Activated CD4-positive, alpha-beta T cell treated with anti-CD3 and anti-CD28 coated beads, Interleukin-10, Interleukin-2, amounts not matched to agents 100 ng/mL and 50 ng/mL, durations not matched to agents 16 hours and 8 hours (primary cell): ENCODE results near the gene P2RY13.
A peak's percentile ranks its signal among the peaks of the same experiment; 100 is the strongest.

Experiments
- DNase-seq: peaks from one replicate; pipeline ENCODE4 v3.0.0-alpha.2; 2020

The P2RY13 gene

DNA sequence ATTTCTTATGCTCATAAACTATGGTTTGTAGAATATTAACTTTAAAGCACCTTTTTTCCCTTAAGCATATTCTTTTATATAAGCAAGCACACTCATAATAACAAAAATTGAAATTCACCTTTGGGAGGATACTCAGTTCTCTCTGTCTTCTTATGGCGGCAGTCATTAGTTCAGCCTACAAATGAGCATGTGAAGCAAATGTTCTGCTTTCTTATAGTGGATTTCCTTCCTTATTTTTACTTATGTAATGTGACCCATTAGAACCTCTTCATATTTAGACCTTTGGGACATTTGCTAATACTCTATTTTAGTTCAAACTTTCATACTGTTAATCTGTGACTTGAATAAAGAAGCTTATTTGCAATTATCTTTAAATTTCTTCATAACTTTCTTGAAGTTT, at the start of gene P2RY13:
TSS of gene P2RY13 (minus strand) at position 187 of the 400 bp plus-strand sequence. CDS start at position 166, 21 bp downstream.
- no peak for DNase-seq

DNA sequence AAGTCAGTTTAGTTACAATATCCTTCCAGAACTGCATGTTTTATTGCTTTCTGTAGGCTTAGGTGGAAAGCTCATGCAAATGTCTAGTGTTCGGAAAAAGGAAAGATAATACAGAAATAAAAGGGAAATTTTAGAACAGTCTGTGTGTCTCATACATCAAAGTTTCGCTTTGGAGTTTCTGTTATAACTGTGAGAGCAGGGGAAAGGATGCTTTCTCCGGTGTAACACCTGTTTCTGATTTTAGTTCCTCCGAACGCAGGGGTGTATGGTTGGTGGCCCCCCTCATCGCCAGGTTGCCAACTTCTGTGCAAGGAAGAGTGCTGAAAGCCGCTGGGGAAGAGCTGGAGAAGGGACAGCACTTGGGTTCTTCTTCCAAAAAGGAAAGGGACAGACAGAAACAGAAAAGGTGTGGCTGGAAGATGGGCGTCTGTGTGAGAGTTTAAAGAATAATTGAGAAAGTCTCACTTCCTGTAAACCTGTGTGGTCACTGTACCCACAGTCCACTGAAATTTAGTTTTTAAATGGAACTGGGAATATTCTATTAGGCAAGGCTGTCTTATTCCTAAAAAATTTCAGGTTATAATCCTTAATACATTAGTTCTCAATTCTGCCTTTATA, 48.5 kb upstream of the P2RY13 start:
- DNase-seq = no peak

- DNase-seq = no peak
Measured at GRCh38 chr3:151372063-151372820, 42.9 kb upstream of the P2RY13 start.

GRCh38 chr3:151371526-151371925, 42.2 kb upstream of the P2RY13 start:
- DNase-seq = no peak

DNA sequence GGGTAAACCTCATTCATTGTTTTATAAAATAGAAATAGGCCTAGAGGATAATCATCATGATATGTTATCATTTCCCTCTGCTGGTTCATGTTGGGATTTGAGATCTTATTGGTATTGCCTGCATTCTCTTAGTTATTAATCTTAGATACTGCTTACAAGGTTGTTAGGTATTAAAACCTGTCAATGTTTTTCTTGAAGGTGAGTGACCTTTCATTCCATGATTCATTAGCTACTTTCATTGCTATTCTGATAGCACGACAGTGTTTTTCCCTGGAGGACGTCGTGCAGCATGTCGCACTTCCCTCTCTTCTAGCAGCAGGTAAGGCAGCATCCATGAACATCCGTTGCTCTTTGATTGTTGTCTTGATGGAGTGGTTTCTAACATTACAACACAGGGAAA, 38.1 kb upstream of the P2RY13 start:
- no peak for DNase-seq

DNA sequence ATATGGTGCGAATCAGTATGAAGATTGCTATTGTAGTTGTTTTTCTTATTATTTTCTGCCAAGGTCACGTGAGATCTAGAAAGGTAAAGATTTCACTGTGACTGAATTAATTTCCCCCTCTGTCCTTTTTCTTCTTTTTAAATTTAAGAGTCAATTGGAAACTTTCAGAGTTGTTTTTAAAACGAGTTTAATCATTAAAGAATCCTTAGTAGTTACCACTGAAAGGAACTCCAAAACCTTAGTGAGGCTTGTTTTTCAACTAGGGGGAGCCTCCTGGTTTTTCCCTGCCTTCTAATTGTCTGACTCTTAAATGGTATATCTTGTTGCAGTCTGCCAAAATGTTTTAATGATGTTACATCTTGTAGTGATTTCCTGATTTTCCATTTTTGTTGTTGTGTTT, 37.6 kb upstream of the P2RY13 start:
- DNase-seq = no peak

DNA sequence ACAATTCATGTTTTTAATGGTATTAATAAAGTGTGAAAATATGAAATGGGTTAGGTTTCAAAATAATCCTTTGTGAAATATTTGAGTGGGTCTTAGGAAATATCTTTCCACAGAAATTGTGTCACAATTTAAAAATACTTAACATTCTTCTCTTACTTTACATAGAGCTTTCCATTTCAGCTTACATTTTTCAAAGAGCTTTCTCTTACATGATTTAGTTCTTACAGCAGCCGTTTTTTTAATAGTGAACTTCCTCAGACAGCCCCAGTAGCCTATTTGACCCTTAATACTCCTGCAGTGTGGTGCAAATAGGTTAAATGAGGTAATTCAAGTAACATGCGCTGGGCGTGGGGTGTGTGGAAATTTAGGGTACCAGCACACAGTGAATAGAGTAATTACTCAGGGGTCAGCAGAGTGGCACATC, 33.4 kb upstream of the P2RY13 start:
- DNase-seq = no peak

GRCh38 chr3:151357463-151357850, 28.1 kb upstream of the P2RY13 start:
- DNase-seq = no peak

DNA sequence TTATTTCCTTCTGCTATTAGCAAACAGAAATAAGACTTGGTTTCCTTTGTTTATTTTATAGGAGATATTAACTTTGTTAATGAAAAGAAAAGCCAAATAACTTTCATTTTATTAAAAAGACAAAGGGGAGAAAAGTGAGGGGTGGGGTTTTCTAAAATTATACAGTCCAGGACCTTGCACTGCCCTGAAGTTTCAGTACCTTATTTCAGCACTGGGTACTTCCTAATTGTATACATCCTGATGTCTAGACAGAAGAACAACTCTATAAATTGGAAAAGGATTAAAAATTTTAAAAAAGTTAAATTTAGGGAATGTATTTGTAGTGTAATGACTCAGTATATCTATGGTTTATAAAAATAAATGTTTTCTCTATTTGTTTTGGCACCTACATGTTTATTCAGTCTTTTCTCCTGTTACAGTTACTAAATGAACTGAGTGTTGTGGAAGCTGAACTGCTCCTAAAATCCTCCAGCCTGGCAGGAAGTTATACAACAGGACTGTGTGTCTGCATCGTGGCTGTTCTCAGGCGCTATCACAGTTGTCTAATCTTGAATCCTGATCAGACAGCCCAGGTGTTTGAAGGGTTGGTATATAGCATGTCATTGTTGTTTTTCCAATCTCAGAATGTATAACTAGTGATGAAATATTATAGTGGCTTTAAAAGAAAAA, 27.6 kb upstream of the P2RY13 start:
- DNase-seq = no peak

- DNase-seq = no peak
Measured at GRCh38 chr3:151351648-151352047, 22.3 kb upstream of the P2RY13 start.

GRCh38 chr3:151351219-151351618, 21.9 kb upstream of the P2RY13 start:
- DNase-seq = no peak

DNA sequence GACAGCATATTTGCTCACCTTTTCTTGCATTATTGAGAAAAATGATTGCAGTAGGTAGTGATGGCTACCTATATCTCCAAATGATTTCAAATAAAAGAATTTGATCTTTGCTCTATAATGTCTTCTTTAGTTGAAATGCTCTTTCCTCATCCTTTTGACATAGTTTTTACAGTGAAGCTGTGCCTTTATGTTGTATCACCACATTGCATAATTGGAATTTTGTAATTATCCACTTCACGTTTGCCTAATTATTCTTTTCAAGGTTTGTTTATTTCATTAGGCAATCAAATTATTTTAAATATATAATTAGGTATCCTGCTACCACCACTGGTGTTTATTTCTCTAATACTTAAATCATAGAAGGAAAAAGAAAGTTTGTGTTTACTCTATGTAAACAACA, 21.3 kb upstream of the P2RY13 start:
- no peak for DNase-seq

GRCh38 chr3:151347432-151347831, 18.1 kb upstream of the P2RY13 start:
- no peak for DNase-seq

DNA sequence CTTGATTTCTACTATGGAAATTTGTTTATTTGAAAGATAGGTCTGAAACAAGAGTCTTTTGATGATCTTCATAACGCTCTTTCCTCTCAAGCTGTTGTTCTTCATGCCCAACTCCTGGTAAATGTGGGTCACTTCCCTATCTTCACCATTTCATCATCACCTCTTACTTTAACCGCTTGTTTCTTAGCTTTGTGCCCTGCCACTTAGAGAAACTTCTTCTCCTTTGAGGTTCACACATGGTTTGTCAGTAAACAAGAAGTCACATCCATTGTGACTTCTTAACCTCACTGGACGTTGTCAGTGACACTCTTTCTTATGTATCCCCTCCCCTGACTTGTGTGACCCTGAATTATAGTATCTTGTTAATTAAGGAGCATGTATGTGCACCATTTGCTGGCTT, 16.9 kb upstream of the P2RY13 start:
- DNase-seq = no peak

GRCh38 chr3:151345859-151346258, 16.5 kb upstream of the P2RY13 start:
- DNase-seq = no peak

DNA sequence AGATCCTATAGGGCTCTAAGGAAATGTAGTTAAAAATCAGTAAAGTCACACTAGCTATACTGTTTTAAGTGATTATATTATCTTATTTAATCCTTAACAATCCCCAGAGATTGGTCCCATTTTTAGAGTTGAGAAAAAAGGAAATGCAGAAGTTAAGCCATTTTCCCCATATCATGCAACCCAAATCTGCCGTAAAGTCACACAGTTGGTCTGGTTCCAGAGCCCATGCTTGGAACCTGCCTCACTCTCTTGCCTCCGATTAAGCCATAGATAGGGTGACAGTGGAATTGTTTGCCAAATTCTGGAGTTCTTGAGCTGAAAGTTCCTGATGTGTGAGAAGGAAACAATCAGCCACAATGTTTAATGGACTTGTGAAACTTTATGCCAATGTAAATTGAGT, 2.3 kb upstream of the P2RY13 start:
- DNase-seq = no peak

DNA sequence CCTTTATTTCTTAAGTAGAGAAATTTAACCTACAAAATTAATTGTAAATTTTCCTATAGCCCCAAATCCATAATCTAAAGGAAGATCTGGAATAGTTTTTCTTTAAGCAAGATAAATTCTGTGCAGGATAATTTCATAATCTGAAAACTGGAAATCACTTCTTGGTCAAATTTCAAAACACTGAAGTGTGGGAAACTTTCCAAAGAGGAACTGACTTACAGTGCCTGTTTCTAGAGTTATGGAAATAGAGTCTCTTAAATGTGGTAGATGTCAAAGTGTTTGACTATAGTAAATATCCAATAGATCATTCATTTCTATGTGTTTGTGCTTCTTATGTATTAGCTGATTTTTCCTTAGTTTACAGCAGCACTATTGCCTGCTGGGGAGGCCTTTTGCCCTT, 1.6 kb upstream of the P2RY13 start:
- DNase-seq = no peak

GRCh38 chr3:151330379-151330778, 1.0 kb upstream of the P2RY13 start:
- DNase-seq = no peak

DNA sequence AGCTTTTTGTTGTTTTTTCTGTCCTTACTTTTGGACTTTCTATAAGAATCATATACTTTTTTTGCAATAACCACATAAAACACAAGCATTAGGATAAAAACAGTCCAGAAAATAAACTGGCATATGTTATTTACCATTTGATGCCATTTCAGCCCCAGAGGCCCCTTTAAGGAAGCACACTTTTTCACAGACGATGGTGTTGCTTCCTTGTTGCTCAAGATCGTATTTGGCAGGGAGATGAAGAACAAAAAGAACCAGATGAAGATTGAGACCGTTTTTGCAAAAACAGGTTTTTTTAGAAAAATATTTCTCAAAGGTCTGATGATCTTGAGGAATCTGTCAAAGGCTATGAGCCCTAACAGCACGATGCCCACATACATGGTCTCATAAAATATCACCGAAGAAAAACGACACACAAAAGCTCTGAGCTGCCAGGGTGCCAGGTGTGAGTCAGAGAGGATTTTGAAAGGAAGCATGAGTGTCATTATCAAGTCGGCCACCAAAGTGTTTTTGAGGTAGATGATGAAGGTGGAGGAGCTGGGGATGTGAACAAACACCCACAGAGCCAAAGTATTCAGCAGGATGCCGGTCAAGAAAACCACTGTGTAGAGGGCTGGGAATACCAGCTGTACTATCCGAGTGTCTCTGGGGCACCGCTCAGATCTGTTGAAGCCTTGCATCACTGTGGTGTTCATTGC, 902 bp downstream of the P2RY13 start:
- DNase-seq = peak; percentile 59

DNA sequence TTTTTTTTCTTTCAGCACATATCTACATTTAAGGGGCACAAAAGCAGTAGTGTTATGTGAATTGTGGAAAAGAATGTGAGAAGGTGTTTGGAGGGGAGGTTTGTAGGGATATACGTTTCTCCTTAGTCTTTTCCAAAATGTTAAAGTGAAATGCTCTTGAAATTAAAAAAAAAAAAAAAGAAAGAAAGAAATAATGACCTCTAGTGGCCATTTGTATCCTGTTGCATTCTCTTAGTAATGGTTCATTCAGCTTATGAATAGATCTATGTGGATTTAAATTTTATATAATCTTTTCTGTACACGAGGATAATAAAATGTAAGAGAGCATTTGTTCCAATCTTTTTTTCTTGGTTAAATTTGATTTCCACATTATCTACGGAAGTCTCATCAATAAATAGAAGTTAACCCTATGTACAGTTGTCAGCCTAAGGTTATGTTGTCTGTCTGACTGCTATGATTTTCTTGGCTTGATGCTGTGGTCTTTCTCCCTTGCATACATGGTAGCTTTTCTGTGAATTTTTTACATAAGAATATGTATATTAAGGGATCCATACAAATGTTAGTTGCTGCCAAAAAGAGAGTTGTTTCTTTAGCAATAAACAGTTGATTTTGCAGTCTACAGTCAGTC, 1.7 kb downstream of the P2RY13 start:
- DNase-seq = no peak

DNA sequence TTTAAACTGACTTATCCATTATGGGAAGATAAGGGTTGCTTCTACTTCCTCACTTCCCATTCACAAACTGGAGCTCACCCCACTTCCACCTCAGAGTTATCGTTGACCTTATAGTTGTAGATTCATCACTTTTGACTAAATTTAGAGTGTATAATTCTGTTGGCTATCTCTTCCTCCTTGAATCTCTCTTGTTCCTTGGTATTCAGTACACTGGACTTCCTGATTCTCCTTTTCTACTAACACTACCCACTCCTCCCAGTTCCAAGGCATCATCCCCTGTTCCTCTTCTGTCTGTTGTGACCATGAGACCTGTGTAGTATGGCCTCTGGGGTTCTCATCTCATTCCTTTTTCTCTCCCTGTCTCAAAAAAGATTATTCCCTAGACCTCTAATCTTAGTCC, 6.8 kb downstream of the P2RY13 start:
- no peak for DNase-seq

GRCh38 chr3:151321526-151321925, 7.8 kb downstream of the P2RY13 start:
- DNase-seq = no peak

DNA sequence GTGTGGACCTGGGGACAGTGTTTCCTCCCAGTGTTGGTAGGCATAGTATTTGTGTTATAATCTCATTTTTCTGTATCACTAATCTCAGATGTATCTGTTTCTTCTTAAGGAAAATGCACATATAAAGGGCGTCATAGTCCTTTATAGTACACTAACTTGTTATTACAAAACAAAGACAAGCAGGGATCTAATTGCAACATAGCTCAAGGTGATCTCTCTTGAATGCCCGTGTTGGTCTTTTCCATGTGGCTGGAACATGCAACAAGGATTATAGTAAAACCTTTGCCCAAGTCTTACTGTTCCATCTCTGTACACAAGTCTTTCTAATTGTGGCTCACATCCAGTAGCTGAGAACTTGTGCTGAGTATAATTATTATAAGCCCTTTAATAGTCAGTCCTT, 9.2 kb downstream of the P2RY13 start:
- no peak for DNase-seq
